NCI-H1694 (cell line): ENCODE results near the gene ZGPAT.

Experiments used
- DNase-seq: peaks from one replicate; lab custom pipeline; 2025; lab: John Stamatoyannopoulos, UW

ZGPAT gene

DNA sequence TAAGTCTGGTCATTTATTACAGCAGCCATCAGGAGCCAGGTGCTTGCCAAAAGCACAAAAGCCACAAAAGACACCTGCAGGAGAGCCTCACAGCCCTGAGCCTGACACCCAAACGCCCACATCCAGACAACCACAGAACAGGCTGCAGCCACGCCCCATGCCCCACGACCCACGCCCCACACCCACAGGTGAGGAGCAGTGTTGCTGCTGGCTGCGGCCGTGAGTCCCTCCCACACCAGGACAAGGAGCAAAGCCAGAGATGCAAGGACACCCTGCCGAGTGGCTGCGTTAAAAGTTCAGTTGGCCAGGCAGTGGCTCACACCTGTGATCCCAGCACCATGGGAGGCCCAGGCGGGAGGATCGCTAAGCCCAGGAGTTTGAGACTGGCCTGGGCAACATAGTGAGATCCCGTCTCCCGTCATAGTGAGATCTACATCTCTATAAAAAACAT, 74.7 kb downstream of the ZGPAT start:
- no peak for DNase-seq

DNA sequence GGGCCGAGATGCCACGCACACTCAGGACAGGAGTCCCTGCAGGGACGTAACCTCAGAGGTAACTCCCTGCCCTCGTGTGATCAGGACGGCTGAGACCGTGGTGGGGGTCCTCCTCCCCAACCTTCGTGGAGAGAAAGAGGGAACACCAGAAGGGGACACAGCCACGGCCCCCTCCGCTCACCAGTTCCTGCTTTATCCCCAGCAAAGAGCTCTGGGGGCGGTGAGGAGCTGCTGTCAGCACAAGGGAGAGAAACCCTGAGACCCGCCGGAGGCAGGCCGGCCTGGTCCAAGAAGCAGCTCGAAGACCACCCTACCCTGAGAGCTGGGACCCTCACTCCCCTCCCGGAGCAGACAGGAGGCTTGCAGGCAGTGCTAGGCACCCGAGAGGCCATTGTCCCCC, 76.1 kb downstream of the ZGPAT start:
- DNase-seq, result no peak

DNA sequence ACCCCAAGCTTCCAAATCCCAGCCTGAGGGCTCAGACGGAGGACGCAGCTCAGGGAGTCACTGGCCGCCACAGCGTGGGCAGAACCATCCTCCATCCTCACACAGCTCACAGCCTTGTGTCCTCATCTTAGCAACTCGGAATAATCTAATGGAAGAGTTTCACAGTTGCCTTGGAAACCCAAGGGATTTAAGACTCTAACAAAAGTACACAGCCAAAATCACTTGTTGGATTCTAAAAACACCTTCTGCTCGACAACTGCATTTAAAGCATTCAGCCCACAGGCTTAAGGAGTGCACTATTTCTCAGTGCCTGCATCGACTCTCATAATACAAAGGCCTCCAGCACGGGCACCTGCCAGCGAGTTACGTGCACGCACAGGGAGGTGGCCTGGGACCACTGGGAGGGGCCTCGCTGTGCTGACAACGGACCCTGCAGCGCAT, 77.9 kb downstream of the ZGPAT start:
- no peak for DNase-seq
